ENCODE results near the gene DOCK4.

The DOCK4 gene

DNA sequence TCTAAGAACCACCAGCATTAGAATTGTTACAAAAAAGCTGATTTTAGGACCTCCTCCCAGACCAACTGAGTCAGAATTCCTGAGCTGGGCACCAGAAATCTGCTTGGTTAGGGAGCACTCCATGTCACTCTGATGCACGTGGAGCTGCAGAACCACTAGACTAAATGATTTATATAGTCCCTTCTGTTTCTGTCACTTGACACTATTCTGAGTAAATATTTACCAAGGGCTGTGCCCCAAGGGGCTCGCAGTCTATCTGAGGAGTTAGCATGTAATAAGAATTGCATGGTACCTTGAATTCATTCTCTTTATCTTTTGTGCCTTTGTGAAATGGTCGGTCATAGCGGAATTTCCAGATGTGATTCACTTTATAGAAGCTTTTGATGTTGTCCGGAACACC is 447.9 kb downstream of the DOCK4 start:
- no peak for DNase-seq (ENCODE audit: low read depth)
- no peak for TF ChIP-seq CTCF (IDR thresholded peaks at IDR 0.05; ENCODE audit: insufficient read depth, low read depth, low read length, missing control alignments)
- H3K4me3 ChIP-seq (ENCODE audit: low read depth, low read length): no peak overlapping the region

DNA sequence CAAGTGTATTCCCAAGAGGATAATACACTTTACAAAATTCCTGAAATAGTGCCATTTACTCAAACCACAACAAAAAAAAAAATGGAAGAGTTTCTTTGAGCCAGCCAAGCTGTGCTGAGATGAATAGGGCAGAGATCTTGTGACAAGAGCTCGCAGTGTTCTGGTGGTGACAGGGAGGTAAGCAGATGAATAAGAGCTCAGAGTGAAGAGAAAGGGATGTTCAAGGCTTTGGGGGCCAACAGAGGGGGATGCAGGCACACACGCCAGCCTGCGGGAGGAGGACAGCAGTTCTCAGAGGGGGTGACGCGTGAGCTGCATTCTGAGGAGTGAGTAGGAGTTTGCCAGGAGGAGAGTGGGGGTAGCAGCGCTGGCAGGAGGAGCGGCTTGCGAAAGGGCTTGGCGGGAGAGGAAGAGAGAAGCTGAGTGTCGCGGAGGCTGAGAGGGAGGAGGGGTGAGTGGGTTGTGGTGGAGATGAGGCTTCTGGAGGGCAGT is 449.5 kb downstream of the DOCK4 start:
- no peak for DNase-seq (ENCODE audit: low read depth)

DNA sequence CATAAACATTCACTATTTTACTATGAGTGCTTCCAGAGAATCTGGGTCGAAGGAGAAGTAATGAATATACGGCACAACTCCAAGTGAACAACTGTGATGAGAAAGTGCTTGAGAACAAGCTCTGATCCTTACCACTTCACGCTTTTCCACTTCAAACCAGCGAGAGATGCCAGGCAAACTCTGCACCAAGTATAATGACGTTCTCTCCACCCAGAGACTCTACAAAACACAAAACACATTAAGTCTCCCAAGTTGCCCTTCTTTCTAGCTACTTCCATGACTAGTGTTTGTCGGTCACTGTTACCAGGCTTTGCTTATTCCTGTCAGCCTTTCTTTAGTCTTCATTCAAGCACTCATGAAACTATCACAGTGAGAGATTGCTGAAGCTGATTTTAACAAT is 450.8 kb downstream of the DOCK4 start:
- no peak overlapping the region for H3K4me3 ChIP-seq (ENCODE audit: low read depth, low read length)
- TF ChIP-seq CTCF (IDR thresholded peaks at IDR 0.05; ENCODE audit: insufficient read depth, low read depth, low read length, missing control alignments): no peak
- DNase-seq (ENCODE audit: low read depth): no peak

More for the DNA sequence above, 449.5 kb downstream of the DOCK4 start:
- no peak for TF ChIP-seq CTCF (IDR thresholded peaks at IDR 0.05; ENCODE audit: insufficient read depth, low read depth, low read length, missing control alignments)
- no peak overlapping the region for H3K4me3 ChIP-seq (ENCODE audit: low read depth, low read length)

DNA sequence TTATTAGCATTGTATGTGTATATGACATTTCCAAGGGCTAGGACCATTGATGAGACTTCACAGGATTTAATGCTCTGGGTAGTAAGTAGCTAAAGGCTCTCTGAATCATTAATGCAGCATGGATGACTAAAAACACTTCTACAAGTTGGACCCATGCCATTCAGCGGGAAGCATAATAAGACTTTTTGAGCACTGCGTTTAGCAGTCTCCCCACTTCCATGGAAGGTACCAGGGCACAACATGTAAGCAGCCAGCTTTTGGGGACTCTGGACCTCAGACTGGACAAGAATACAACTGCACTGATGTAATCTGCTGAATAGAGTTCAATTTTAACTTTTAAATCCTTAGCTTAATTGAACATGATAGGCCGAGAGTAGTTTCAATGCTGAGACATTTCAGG is 452.2 kb downstream of the DOCK4 start:
- no peak overlapping the region for H3K4me3 ChIP-seq (ENCODE audit: low read depth, low read length)
- TF ChIP-seq CTCF (IDR thresholded peaks at IDR 0.05; ENCODE audit: insufficient read depth, low read depth, low read length, missing control alignments): no peak
- no peak for DNase-seq (ENCODE audit: low read depth)

DNA sequence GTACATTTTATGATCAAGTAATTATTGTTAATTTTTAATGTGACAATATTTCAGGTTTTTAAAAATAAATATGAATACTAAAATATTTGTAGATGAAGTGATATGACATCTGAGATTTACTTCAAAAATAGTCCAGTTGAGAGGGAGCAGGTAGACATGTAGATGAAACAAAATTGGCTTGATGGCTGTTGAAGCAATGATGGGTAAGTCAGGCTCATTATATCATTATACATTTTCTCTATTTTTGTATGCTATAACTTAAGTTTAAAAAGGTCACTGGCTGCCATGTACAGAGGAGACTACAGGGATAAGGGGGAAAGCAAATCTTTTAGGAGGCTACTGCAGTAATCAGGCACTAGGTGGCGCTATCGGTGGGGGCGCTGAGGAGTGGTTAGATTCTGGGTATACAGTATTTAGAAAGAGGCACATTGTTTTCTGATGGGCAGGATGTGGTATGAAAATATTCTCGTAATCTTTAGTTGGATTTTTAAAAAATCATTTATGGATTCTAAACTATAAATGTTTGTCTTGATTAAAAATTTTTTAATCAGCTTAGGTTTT is 454.1 kb downstream of the DOCK4 start:
- DNase-seq (ENCODE audit: low read depth): peak; percentile 69

GRCh38 chr7:111750878-111751277 is 455.3 kb downstream of the DOCK4 start:
- no peak for TF ChIP-seq CTCF (IDR thresholded peaks at IDR 0.05; ENCODE audit: insufficient read depth, low read depth, low read length, missing control alignments)
- DNase-seq (ENCODE audit: low read depth): no peak
- H3K4me3 ChIP-seq (ENCODE audit: low read depth, low read length): no peak overlapping the region

More for the DNA sequence above, 454.1 kb downstream of the DOCK4 start:
- H3K4me3 ChIP-seq (ENCODE audit: low read depth, low read length): no peak overlapping the region
- peak; percentile 79 for TF ChIP-seq CTCF (IDR thresholded peaks at IDR 0.05; ENCODE audit: insufficient read depth, low read depth, low read length, missing control alignments)

GRCh38 chr7:111750228-111750627 is 456.0 kb downstream of the DOCK4 start:
- no peak for TF ChIP-seq CTCF (IDR thresholded peaks at IDR 0.05; ENCODE audit: insufficient read depth, low read depth, low read length, missing control alignments)
- no peak overlapping the region for H3K4me3 ChIP-seq (ENCODE audit: low read depth, low read length)
- DNase-seq (ENCODE audit: low read depth): no peak
